ENCODE data around the gene SLC4A11.

GRCh38 chr20:3203315-3204123 is 35.5 kb downstream of the SLC4A11 start:
- TF ChIP-seq, protein P1, sequence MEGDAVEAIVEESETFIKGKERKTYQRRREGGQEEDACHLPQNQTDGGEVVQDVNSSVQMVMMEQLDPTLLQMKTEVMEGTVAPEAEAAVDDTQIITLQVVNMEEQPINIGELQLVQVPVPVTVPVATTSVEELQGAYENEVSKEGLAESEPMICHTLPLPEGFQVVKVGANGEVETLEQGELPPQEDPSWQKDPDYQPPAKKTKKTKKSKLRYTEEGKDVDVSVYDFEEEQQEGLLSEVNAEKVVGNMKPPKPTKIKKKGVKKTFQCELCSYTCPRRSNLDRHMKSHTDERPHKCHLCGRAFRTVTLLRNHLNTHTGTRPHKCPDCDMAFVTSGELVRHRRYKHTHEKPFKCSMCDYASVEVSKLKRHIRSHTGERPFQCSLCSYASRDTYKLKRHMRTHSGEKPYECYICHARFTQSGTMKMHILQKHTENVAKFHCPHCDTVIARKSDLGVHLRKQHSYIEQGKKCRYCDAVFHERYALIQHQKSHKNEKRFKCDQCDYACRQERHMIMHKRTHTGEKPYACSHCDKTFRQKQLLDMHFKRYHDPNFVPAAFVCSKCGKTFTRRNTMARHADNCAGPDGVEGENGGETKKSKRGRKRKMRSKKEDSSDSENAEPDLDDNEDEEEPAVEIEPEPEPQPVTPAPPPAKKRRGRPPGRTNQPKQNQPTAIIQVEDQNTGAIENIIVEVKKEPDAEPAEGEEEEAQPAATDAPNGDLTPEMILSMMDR (IDR thresholded peaks at IDR 0.05), result no peak
- TF ChIP-seq POLR2A (IDR thresholded peaks at IDR 0.05), result no peak

Measured in lower leg skin (tissue), 3 donors.